Chondrocyte (in vitro differentiated cells): ENCODE measurements around the gene PRUNE2. TPM values are rescaled to one million over a fixed set of nuclear protein-coding genes. Genes with fewer than 3 reads are reported as not detected.

Experiments used
- DNase-seq: peaks from one replicate; pipeline ENCODE4 v3.0.0; 2021; ENCODE audit warnings: mixed read lengths, low spot score
- H3K27ac Mint-ChIP-seq: one replicate; pipeline ENCODE4 v1.8.0; 2021; ENCODE audit warnings: mild to moderate bottlenecking, moderate library complexity, mixed read lengths; ENCODE audit not compliant: unreplicated experiment
- H3K27me3 Mint-ChIP-seq: 2 replicates; pipeline ENCODE4 v1.8.0; 2021; ENCODE audit warnings: low read depth, mixed read lengths
- H3K36me3 Mint-ChIP-seq: 2 replicates; pipeline ENCODE4 v1.8.0; 2021; ENCODE audit warnings: low read depth, mixed read lengths
- H3K4me1 Mint-ChIP-seq: 2 replicates; pipeline ENCODE4 v1.8.0; 2021; ENCODE audit warnings: low read depth, mild to moderate bottlenecking, mixed read lengths
- H3K4me3 Mint-ChIP-seq: one replicate; pipeline ENCODE4 v1.8.0; 2021; ENCODE audit warnings: mild to moderate bottlenecking, moderate library complexity, mixed read lengths; ENCODE audit not compliant: unreplicated experiment
- H3K9me3 Mint-ChIP-seq: 2 replicates; pipeline ENCODE4 v1.8.0; 2021; ENCODE audit warnings: low read depth, mixed read lengths
- total RNA-seq: library from RNA; stranded (reverse); gene quantifications from 3 replicates; pipeline ENCODE4 v1.2.1, GENCODE V29; 2021
- TF ChIP-seq, protein P1 (sequence below): fragments of 200-600 bp; sonication (generic); IDR thresholded peaks from 2 replicates; pipeline ENCODE4 v1.5.0; 2021; ENCODE audit warnings: antibody characterized with exemption, mild to moderate bottlenecking, moderate library complexity

Gene PRUNE2
- total RNA-seq, 1 donor from 2014 or later, result 10.5 TPM

DNA sequence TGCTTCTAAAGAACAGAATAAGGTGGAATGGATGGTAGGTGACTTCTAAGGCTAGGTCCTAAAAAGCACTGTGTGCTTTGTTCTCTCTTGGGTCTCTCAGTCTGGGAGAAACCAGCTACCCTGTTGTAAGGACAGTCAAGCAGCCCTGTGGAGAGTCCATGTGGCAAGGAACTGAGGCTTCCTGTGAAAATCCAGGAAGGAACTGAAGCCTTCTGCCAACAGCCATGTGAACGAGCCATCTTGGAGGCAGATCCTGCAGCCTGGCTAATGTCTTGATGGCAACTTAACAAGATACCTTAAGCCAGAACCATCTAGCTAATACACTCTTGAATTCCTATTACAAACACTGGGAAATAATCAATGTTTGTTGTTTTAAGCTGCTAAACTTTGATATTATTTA lies 241.8 kb downstream of the PRUNE2 start:
- H3K27me3 Mint-ChIP-seq, result no peaks in the 10 kb centered on the region
- no peaks in the 10 kb centered on the region for H3K9me3 Mint-ChIP-seq
- H3K4me1 Mint-ChIP-seq, result peaks cover 18% of the 10 kb centered on the region
- H3K27ac Mint-ChIP-seq, result no peak overlapping the region
- H3K36me3 Mint-ChIP-seq, result no peaks in the 10 kb centered on the region
- DNase-seq, result no peak
- no peak overlapping the region for H3K4me3 Mint-ChIP-seq
- TF ChIP-seq, protein P1, sequence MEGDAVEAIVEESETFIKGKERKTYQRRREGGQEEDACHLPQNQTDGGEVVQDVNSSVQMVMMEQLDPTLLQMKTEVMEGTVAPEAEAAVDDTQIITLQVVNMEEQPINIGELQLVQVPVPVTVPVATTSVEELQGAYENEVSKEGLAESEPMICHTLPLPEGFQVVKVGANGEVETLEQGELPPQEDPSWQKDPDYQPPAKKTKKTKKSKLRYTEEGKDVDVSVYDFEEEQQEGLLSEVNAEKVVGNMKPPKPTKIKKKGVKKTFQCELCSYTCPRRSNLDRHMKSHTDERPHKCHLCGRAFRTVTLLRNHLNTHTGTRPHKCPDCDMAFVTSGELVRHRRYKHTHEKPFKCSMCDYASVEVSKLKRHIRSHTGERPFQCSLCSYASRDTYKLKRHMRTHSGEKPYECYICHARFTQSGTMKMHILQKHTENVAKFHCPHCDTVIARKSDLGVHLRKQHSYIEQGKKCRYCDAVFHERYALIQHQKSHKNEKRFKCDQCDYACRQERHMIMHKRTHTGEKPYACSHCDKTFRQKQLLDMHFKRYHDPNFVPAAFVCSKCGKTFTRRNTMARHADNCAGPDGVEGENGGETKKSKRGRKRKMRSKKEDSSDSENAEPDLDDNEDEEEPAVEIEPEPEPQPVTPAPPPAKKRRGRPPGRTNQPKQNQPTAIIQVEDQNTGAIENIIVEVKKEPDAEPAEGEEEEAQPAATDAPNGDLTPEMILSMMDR, result no peak

DNA sequence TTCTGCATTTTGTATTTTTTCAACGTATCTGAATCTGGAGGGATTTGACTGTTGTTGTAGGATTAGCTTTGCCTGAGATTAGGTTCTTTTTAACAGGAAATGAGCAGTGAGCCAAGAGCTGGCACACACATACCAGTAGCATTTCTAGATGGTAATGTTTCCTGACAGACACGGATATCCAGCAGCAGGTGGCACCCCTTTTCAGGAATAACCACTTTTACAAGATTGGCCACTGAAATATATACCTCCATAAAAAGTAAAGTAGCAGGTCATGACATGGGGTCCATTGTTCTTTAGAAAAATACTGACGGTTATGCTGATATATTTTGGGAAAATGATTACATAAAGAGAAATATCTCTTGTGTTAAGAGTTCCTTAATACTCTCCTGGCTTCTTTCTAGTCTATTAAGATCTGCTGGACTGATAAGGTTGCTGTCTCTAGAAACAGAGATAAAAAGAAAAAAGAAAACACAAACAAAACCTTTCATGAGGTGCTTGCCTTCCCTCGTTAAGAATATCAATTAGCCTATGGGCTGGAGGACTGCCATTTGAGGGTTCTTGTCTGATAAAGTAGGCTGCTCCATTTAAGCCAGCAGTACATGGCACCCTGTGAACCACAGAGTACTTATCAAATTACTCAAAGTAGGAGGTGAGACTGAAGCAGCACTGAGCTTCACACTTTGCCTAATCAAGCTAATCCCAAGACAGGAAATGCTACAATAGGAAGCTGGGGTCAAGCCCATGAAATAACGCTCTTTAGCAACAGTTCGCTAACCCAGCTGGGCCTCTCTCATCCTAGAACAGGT lies 243.2 kb downstream of the PRUNE2 start:
- Mint-ChIP-seq H3K27ac (no peak overlapping the region), H3K36me3 (no peaks in the 10 kb centered on the region), H3K4me3 (no peak overlapping the region), H3K4me1 (peaks cover 25% of the 10 kb centered on the region), H3K27me3 (no peaks in the 10 kb centered on the region), H3K9me3 (no peaks in the 10 kb centered on the region)
- no peak for DNase-seq
- TF ChIP-seq, protein P1, result peak; percentile 40

DNA sequence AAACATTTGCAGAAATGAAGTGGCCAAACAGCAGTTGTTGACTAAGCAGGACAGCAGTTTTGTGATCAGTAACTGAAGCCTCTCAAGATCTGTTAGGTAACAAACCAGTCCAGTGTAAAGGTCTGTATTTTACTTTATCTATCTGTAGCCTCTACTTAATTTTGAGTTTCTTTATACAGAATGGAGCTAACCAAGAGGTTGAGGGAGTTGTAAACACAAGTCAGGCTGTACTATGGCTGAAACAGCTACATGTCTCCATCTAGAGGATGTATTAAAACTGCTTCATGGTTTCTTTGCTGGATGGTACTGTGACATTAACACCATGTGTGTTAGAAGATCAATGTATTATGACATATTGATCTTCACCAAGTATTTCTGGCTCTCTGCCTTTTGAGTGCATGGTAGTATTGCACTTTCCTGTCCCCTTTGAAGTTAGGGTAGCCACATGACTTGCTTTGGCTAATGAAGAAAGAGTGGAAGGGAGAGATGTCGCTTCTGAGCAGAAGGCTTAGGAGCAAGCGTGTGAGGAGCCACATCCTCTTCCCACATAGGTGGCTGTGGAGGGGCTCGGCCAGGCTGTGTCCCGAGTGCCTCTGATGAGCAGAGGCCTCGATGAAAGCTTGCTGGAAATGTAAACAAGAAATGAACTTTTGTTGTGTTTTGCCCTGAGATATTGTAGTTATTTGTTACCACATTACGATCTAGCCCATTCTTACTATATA lies 247.2 kb downstream of the PRUNE2 start:
- Mint-ChIP-seq H3K27ac (no peak overlapping the region), H3K36me3 (no peaks in the 10 kb centered on the region), H3K27me3 (no peaks in the 10 kb centered on the region), H3K4me1 (peaks cover 47% of the 10 kb centered on the region), H3K4me3 (no peak overlapping the region), H3K9me3 (no peaks in the 10 kb centered on the region)
- DNase-seq, result no peak
- TF ChIP-seq, protein P1, result peak; percentile 91

- no peaks in the 10 kb centered on the region for H3K36me3 Mint-ChIP-seq
- H3K4me3 Mint-ChIP-seq, result no peak overlapping the region
- no peaks in the 10 kb centered on the region for H3K9me3 Mint-ChIP-seq
- H3K27ac Mint-ChIP-seq, result peak overlapping the region; percentile 27
- peaks cover 61% of the 10 kb centered on the region for H3K4me1 Mint-ChIP-seq
- TF ChIP-seq, protein P1, result no peak
- no peak for DNase-seq
- no peaks in the 10 kb centered on the region for H3K27me3 Mint-ChIP-seq
Measured at GRCh38 chr9:76657265-76657664, 248.6 kb downstream of the PRUNE2 start.

- TF ChIP-seq, protein P1, result no peak
- Mint-ChIP-seq H3K9me3 (no peaks in the 10 kb centered on the region), H3K4me3 (no peak overlapping the region), H3K4me1 (peaks cover 74% of the 10 kb centered on the region), H3K36me3 (no peaks in the 10 kb centered on the region), H3K27me3 (no peaks in the 10 kb centered on the region), H3K27ac (peak overlapping the region; percentile 67)
- no peak for DNase-seq
Measured at GRCh38 chr9:76655971-76656370, 249.9 kb downstream of the PRUNE2 start.
